HepG2 (cell line): ENCODE measurements around the gene ASXL1. TPM values are rescaled to one million over a fixed set of nuclear protein-coding genes. Genes with fewer than 3 reads are reported as not detected.

Experiments used
- AFF4 ChIP-seq: sonication (generic); formaldehyde crosslinking; IDR thresholded peaks from 2 replicates; pipeline ENCODE4 v1.4.0; 2020; ENCODE audit warnings: missing genetic modification reagents
- CC2D1A ChIP-seq: sonication (generic); formaldehyde crosslinking; IDR thresholded peaks from 2 replicates; pipeline ENCODE4 v1.8.1; 2023; ENCODE audit warnings: mild to moderate bottlenecking, missing genetic modification reagents
- DRAP1 ChIP-seq: IDR thresholded peaks from 2 replicates; pipeline ENCODE4 v1.6.1; 2016; ENCODE audit warnings: missing genetic modification reagents, missing compliant biosample characterization
- GATA4 ChIP-seq: sonication (generic); IDR thresholded peaks from 2 replicates; pipeline ENCODE4 v1.6.1; 2016; ENCODE audit warnings: antibody characterized with exemption, low read depth, borderline replicate concordance
- NCOA2 ChIP-seq: sonication (generic); formaldehyde crosslinking; IDR thresholded peaks from 2 replicates; pipeline ENCODE4 v1.8.0; 2022; ENCODE audit warnings: inconsistent platforms
- NR2C2 ChIP-seq: sonication (generic); formaldehyde crosslinking; IDR thresholded peaks from 2 replicates; pipeline ENCODE4 v1.4.0; 2020; ENCODE audit warnings: missing genetic modification reagents, mild to moderate bottlenecking, moderate library complexity, borderline replicate concordance
- NR2F6 ChIP-seq, 2 experiments: IDR thresholded peaks; 2 replicates each; pipeline ENCODE4 v1.6.1; 2016; ENCODE audit warnings: antibody characterized with exemption in 1 of 2, mild to moderate bottlenecking in 1 of 2
- PHF21A ChIP-seq: sonication (generic); formaldehyde crosslinking; IDR thresholded peaks from 2 replicates; pipeline ENCODE4 v1.5.0; 2020; ENCODE audit warnings: mild to moderate bottlenecking, missing genetic modification reagents
- RCOR2 ChIP-seq: IDR thresholded peaks from 2 replicates; pipeline ENCODE4 v1.6.1; 2016; ENCODE audit warnings: missing biosample characterization, missing genetic modification reagents
- REPIN1 ChIP-seq: sonication (generic); formaldehyde crosslinking; IDR thresholded peaks from 2 replicates; pipeline ENCODE4 v1.8.0; 2022; ENCODE audit warnings: missing genetic modification reagents, low read depth, mild to moderate bottlenecking, borderline replicate concordance
- SIN3A ChIP-seq: IDR thresholded peaks from 2 replicates; pipeline ENCODE4 v1.6.1; 2011; ENCODE audit warnings: low read depth, mild to moderate bottlenecking, control low read depth, low read length, borderline replicate concordance
- SKI ChIP-seq: fragments of 450-650 bp; IDR thresholded peaks from one replicate; pipeline ENCODE4 v1.6.1; 2018; ENCODE audit warnings: mild to moderate bottlenecking; ENCODE audit not compliant: partially characterized antibody
- SOX5 ChIP-seq: IDR thresholded peaks from 2 replicates; pipeline ENCODE4 v1.6.1; 2016; ENCODE audit warnings: borderline replicate concordance
- SRSF4 ChIP-seq: fragments of 200-400 bp; formaldehyde crosslinking; IDR thresholded peaks from one replicate; pipeline ENCODE4 v1.6.1; 2018; ENCODE audit warnings: mild to moderate bottlenecking, low read depth, low read length, moderate library complexity; ENCODE audit not compliant: poor library complexity, severe bottlenecking
- SUZ12 ChIP-seq: fragments of 150-350 bp; IDR thresholded peaks from 2 replicates; pipeline ENCODE4 v1.6.1; 2014; ENCODE audit warnings: low read depth, low read length
- TFE3 ChIP-seq: IDR thresholded peaks from 2 replicates; pipeline ENCODE4 v1.6.1; 2016
- ZNF12 ChIP-seq: sonication (generic); formaldehyde crosslinking; IDR thresholded peaks from 2 replicates; pipeline ENCODE4 v1.5.0; 2020; ENCODE audit warnings: missing genetic modification reagents
- ZNF331 ChIP-seq: sonication (generic); formaldehyde crosslinking; IDR thresholded peaks from 2 replicates; pipeline ENCODE4 v1.4.0; 2020; ENCODE audit warnings: missing genetic modification reagents
- polyA plus RNA-seq, 8 experiments: library from polyadenylated mRNA; depleted of rRNA in 3 of 8; stranded (reverse) in 7 of 8; unstranded in 1 of 8; fragments of >200 nt; fragmentation: Illumina TruSeq in 4 of 8; extraction: Trizol in 4 of 8; gene quantifications; 2 replicates each; pipeline versions ENCODE4 v1.2.1 to v1.2.3, GENCODE V29; 2011 to 2016; ENCODE audit warnings: low read depth in 4 of 8, missing spikeins in 1 of 8, mixed read lengths in 1 of 8; ENCODE audit not compliant: insufficient read depth in 1 of 8
- total RNA-seq, 5 experiments: library from RNA; depleted of rRNA; stranded (reverse); fragments of >200 nt; fragmentation: Illumina TruSeq; extraction: Trizol; gene quantifications; 2 replicates each; pipeline ENCODE4 v1.2.3, GENCODE V29; 2016; ENCODE audit warnings: low read depth in 1 of 5
- TF ChIP-seq, protein P1 (sequence below): sonication (generic); formaldehyde crosslinking; IDR thresholded peaks from 2 replicates; pipeline ENCODE4 v1.5.0; 2020; ENCODE audit warnings: mild to moderate bottlenecking, missing genetic modification reagents, borderline replicate concordance

ASXL1 gene
- total and polyA plus RNA-seq, 2 of the 13 experiments (the other 11 are each of a cell fraction or from before 2014, with no cell fraction given): 62.1 to 74.8 TPM

GRCh38 chr20:32484958-32485769 is 127.0 kb downstream of the ASXL1 start (continued):
- TF ChIP-seq, protein P1, sequence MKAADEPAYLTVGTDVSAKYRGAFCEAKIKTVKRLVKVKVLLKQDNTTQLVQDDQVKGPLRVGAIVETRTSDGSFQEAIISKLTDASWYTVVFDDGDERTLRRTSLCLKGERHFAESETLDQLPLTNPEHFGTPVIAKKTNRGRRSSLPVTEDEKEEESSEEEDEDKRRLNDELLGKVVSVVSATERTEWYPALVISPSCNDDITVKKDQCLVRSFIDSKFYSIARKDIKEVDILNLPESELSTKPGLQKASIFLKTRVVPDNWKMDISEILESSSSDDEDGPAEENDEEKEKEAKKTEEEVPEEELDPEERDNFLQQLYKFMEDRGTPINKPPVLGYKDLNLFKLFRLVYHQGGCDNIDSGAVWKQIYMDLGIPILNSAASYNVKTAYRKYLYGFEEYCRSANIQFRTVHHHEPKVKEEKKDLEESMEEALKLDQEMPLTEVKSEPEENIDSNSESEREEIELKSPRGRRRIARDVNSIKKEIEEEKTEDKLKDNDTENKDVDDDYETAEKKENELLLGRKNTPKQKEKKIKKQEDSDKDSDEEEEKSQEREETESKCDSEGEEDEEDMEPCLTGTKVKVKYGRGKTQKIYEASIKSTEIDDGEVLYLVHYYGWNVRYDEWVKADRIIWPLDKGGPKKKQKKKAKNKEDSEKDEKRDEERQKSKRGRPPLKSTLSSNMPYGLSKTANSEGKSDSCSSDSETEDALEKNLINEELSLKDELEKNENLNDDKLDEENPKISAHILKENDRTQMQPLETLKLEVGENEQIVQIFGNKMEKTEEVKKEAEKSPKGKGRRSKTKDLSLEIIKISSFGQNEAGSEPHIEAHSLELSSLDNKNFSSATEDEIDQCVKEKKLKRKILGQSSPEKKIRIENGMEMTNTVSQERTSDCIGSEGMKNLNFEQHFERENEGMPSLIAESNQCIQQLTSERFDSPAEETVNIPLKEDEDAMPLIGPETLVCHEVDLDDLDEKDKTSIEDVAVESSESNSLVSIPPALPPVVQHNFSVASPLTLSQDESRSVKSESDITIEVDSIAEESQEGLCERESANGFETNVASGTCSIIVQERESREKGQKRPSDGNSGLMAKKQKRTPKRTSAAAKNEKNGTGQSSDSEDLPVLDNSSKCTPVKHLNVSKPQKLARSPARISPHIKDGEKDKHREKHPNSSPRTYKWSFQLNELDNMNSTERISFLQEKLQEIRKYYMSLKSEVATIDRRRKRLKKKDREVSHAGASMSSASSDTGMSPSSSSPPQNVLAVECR (CRISPR knock-in tag): peak; percentile 59; the same call in 1 of the 2 replicates
- TF ChIP-seq SKI (peak; percentile 23), GATA4 (no peak), CC2D1A (peak; percentile 94; the same call in 1 of the 2 replicates), TFE3 (no peak), ZNF331 (CRISPR knock-in tag) (peak; percentile 57; the same call in 1 of the 2 replicates), SOX5 (CRISPR knock-in tag) (peak; percentile 73), NR2C2 (CRISPR knock-in tag) (peak; percentile 43; the same call in 1 of the 2 replicates), RCOR2 (no peak), DRAP1 (CRISPR knock-in tag) (peak; percentile 46; the same call in 1 of the 2 replicates), PHF21A (CRISPR knock-in tag) (peak; percentile 18), REPIN1 (CRISPR knock-in tag) (peak; percentile 67), SIN3A (peak; percentile 63; the same call in 1 of the 2 replicates), ZNF12 (CRISPR knock-in tag) (0 out of 2 replicates have a peak, but pooled peaks have one; percentile 51), AFF4 (CRISPR knock-in tag) (no peak), SUZ12 (no peak), SRSF4 (no peak), NR2F6 (IDR thresholded peaks at IDR 0.05) (peak; percentile 55; the same call in 1 of the 2 replicates), NR2F6 (CRISPR knock-in tag; IDR thresholded peaks at IDR 0.05) (no peak), NCOA2 (CRISPR knock-in tag) (peak; percentile 36; the same call in 1 of the 2 replicates)
